Activated naive CD4-positive, alpha-beta T cell (primary cell): ENCODE results near the gene NDUFAF8.

Experiments
- DNase-seq, 4 experiments: peaks; one replicate each; lab custom pipeline; 2025; lab: John Stamatoyannopoulos, UW

Gene NDUFAF8

DNA sequence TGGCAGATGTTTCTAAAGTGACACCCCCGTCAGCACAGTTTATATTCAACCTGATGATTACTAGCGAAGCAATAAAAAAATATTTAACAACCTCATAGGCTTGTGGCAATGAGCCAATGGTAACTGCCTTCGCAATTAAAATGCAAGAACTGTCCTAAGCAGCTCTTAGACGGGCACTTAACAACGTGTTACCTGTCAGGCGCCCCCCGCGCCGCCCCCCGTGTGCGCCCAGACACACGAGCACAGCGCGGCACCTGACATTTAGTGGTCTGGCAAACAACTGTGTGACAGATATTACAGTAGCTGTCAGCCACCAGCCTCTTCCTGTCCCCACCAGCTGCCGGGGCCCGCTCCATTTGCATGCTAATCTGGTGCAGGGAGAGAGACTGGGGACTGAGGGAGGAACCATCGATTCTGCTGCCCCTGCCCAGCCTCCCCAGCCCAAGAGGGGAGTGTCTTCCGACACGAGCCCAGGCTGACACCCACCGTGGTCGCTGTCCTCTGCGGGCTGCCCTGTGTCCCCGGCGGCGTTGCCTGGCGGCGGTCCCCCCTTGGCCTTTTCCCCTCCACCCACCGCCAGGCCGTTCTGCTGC, 12.7 kb downstream of the NDUFAF8 start:
- no peak for DNase-seq

DNA sequence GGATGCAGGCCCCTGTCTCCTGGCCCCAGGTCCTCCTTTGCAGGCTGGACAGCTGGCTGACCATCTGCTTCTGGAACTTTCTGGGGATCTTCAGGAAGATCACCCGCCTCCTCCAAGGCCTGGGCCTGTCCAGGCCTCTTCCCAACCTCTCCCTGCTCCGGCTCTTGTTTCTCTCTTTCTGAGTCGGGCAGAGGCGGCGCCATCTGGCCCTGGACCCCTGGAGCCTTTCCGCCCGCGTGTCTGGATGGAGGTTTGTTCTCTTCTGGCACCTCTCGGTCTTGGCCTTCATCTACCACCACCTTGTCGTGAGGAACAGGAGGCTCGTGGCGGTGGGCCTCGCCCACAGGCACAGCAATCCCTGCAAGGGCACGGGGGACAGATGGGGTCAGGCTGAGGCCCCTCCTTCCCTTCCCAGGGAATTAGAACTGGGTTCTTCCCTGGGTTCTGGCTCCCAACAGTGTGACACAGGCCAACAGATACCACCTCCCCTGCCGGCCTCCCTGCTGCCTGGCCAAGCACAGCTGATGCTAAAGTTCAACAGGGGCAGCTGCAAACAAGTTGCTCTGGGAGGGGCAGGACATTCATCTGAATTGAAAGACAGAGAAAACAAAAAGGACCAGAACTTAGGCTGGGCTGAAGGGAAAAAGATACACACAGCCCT, 13.3 kb downstream of the NDUFAF8 start:
- no peak for DNase-seq

DNA sequence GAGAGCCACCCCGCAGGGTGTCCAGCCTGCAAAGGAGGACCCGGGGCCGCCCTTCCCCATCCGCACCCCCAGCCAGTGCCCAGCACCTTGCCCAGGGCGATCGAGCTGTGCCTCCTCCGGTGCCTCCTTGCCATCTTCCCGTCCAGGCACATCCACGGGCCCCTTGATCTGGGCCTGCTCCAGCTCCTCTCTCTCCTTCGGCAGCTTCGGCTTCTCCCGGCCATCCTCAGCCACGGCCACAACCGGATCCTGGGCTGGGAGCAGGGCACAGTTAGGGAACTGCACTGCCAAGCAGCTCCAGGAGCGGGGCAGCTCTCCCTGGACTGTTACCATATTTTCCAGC, 13.8 kb downstream of the NDUFAF8 start:
- DNase-seq: no peak

GRCh38 chr17:81253358-81254131, 14.4 kb downstream of the NDUFAF8 start:
- DNase-seq: peak; percentile 18 to 44 (median 31)

GRCh38 chr17:81254955-81255717, 16.0 kb downstream of the NDUFAF8 start:
- no peak for DNase-seq

DNA sequence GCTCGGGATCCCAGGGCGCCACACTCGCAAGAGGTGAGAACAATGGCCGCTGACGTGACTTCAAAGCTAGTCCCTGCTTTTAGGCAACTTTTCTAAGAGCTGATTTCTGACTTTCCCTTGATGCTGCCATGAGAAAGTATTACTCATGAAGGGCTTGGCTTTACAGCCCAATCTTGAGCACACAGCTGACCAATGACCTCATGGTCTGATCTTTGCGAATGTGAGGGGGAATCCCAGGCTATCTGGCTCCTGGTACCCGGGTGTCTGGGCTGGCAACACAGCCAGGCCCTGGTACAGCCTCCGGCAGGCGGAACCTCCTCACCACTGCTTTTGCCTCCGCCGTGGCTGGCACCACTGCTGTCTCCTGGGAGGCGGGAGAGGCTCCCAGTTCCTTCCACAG, 17.5 kb downstream of the NDUFAF8 start:
- no peak for DNase-seq

GRCh38 chr17:81257533-81257932, 18.4 kb downstream of the NDUFAF8 start:
- DNase-seq: no peak

DNA sequence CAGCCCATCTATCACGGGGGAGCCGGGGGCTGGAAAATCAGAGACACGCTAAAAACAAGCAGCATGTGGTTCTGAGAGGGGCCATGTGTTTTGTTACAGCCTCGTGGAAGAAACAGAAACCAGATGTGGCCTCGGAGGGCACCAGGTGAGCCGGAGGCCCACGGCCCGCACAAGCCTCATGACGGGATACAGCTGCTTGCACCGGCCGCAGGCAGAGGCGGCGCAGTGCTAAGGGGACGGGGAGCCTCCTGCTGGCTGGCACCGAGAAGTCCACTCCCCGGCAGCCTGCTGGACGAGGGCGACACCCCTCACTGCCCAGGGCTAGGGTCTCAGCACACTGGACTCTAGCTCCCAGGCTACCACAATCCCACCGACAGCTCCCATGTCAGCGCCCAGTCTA, 19.2 kb downstream of the NDUFAF8 start:
- DNase-seq: no peak

DNA sequence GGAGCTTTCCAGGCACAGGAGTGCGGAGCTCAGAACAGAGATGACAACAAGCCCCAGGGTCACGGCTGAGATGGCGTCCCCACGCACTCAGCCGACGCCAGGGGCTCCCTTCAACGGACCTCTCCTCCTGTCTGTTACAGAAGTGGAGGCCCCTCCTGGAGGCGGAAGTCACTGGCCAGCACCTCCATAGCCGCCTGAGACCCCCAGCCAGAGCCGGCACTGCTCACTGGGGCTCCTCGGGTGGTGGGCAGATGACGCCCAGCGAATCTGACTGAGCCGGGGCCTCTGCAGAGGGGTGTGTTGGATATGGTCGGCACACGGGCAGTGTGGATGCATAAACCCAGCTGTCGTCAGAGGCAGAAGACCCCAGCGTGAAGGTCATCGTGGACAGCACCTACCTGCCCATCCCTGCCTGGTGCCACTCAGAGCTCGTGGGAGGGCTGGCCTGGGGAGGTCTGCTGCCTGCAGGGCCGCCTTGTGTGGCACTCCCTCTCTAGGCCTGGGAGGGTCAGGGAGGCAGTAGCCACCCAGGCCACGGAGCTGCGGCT, 20.0 kb downstream of the NDUFAF8 start:
- no peak for DNase-seq

DNA sequence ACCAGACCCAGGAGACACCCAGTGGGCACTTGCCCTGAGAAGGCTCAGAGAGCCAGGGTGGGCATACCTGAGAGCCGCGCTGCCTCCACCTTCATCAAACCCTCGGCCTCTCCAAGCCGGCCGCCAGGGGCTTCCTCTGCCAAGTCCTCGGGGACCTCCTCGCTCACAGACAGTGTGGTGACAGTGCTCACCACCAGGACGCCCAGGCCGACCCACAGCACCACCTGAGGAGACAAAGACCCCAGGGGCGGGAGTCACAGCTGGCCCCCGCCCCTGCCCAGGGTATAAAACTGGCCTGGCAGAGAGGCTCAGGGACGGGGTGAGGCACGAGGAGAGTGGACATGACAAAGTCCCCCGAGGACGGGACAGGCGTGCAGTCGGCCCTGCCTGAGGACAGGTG, 21.1 kb downstream of the NDUFAF8 start:
- DNase-seq: no peak

DNA sequence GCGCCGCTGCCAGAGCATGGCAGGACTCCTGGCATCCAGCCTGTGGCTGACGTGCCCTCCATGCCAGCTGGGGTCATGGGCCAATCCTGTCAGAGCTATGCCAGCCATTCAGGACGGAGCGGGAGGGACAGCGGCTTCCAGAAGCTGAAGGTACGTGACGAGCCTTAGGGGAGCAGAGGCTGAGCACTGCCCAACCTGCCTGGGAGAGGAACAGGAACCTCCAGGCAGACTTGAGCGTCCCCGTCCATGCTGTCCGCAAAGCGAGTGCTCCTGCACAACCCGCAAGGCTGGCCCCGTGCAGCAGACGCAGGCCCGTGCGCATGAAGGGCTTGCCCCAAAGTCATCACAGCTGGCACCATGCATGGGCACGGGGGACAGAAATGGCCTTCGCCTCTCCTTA, 21.5 kb downstream of the NDUFAF8 start:
- no peak for DNase-seq

DNA sequence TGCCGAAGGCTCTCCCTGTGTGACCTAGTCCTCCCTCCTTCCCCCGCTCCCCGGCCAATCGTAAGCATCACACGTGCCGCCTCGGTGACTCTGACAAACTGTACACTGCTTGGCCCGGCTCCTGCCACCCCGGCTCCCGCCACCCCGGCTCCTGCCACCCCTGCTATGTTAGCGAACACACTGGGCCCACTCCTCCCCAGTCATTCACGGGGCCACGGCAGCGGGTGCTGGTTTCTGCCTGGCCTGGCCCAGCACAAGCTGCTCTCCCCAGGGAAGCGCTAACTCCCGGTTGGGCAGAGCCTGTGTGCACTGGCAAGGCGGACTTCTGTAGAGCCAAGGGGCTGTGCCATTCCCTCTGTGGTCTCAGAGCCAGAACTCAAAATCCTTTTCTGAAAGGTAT, 22.0 kb downstream of the NDUFAF8 start:
- DNase-seq: no peak

DNA sequence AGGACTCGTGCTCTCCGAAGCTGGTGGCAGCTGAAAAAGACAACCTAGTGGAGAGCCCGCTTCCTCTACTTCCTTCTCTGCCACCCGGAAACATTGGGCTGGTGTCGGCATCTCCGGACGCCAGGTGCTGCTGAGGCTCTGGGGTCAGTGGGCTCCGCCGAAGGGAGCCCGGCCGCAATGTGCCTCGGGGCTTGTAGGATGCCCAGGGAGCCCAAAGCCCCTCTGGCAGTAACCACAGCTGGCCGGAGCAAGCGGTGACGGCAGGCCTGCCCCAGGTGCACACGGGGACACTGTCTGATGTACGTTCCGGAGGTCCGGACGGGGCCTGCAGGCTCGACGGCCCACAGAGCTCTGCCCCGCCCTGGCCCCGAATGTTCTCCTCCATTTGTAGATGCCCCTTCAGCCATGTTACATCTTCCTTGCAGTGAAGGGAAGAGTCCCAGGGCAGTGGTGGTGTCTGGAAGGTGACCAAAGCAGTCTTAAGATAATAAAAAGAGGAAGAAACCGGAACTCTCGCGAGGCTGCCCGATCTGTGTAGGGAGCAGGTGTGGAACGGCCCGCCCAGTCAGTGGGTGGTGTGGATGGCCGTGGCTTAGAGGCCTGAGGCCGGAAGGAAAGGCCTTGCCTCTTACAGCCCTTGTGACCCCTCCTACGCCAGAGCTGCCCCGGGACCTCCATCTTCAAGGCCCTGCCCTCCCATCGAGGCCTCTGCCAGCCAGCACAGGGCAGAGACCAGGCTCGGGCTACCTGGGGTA, 22.6 kb downstream of the NDUFAF8 start:
- no peak for DNase-seq

DNA sequence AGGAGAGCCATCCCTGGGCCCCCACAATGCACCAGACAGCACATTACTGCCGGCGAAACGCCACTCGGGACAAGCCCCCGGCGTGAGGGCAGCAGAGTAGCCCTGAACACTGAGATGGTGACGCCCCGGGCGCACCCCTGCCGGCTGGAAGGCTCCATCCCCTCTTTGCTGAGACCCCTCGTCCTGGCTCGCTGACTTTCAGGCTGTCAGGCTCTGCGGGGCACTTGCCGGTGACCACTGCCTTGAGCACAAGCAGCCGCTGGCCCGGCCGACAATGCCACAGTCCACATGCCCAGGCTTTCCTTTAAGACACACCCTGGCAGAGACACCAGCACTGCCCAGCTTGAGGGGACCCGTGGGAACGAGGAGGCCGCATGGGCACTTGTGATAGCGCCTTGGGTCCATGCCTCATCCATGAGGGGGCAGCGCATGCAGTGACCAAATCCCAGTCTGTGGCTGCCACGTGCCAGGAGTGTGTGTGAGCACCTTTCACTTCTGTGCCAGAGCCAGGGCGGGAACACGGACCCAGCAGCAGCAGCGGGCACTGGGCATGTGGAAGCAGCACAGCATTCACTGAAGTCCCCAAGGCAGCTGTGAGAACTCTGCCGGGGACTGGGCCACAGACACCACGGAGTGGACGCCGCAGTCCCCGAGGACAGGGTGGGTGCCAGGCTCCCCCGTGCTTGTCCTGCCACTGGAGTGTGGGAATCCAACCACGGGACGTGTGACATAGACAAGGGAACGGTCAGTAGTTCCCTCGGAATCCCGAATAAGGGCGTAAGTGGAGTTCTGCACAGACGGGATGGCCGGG, 24.5 kb downstream of the NDUFAF8 start:
- DNase-seq: no peak

- no peak for DNase-seq
These were observed 25.5 kb downstream of the NDUFAF8 start for GRCh38 chr17:81264640-81265039.

GRCh38 chr17:81265576-81265975, 26.5 kb downstream of the NDUFAF8 start:
- DNase-seq: no peak

DNA sequence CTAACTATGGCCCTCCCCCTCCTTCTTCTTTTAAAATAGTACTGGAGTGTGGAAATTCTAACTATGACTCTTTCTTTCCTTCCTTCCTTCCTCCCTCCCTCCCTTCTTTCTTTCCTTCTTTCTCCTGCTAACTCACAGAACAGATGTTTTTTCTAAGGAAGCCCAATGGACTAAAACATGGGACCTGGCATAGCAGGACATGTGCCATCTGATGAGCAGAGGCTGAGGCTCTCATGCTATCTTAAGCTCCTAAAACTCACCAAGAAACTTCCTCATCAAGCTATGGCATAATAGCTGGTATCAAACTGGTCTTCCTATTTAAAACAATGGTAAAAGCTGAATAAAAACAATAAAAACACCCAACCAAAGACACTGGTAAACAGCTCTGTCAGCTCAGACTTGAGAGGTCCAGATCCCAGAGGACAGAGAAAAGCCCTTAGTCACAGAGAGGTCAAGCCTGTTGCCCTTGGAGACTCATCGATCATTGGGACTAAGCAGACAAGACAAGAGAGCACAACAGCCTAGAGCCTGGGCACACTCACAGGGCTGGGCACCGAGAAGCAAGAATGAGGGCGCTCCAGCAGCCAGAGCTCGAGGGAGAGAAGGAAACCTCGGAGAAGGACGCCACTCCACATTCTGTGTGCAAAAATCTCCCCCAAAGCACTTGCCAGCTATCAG, 28.4 kb downstream of the NDUFAF8 start:
- no peak for DNase-seq

GRCh38 chr17:81270279-81270678, 31.2 kb downstream of the NDUFAF8 start:
- DNase-seq: no peak

DNA sequence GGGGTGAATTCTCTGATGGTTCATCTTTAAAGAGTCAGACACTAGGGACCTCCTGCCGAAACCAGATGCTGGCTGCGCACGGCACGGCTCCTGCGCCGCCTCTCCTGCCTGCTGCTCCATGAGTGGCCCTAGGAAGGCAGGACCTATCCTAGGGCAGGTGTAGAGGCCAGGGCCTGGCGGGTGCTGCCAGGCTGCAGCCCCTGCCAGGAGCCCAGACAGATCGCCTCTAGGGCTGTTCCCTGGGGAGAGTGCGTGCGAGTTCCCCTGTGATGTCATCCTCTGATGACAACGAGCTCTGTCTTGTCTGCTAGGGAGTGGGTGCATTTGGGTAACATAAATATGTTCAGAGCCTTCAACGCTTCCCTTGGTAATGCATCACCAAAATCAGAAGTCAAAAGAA, 32.1 kb downstream of the NDUFAF8 start:
- DNase-seq: no peak

DNA sequence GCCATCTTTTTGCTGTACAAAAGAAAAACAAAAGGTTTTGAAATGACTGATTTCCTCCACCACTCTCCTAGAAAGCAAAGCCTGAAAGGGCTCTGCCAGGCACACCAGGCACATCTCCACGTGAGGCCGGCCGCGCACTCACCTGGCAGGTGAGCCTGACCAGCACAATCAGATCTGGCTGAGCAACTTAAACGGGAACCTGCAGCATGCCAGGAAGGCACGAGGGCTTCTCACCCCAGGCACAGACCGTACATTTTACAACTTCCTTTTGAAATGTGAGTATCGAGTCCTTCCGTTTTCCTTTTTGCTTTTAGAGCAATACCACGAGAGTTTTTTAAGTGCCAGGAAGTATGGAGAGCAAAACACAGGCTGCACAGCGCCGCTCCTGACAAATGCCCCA, 33.5 kb downstream of the NDUFAF8 start:
- no peak for DNase-seq
